Left ventricle myocardium inferior (tissue), 1 donor: Measurements from ENCODE around the gene ZNF165. TPM values are rescaled to one million over a fixed set of nuclear protein-coding genes. Genes with fewer than 3 reads are reported as not detected.
"Not testable (repeated sequence)": the region's sequence is repeated elsewhere in the genome, so short reads cannot be mapped to it uniquely, and the experiment has no call there.

Experiments used
- DNase-seq: peaks from one replicate; pipeline ENCODE4 v3.0.0-alpha.2; 2020
- H3K27ac ChIP-seq: fragments of 200-600 bp; replicated peaks from 2 replicates; pipeline ENCODE4 v1.8.0; 2021
- H3K27me3 ChIP-seq: fragments of 200-600 bp; 2 replicates; pipeline ENCODE4 v1.8.0; 2021; ENCODE audit warnings: low read depth
- H3K36me3 ChIP-seq: fragments of 200-600 bp; 2 replicates; pipeline ENCODE4 v1.8.0; 2021
- H3K4me1 ChIP-seq: fragments of 200-600 bp; 2 replicates; pipeline ENCODE4 v1.8.0; 2021
- H3K4me3 ChIP-seq: fragments of 200-600 bp; 2 replicates; pipeline ENCODE4 v1.8.0; 2021; ENCODE audit warnings: mild to moderate bottlenecking, moderate library complexity
- H3K9me3 ChIP-seq: fragments of 200-600 bp; replicated peaks from 2 replicates; pipeline ENCODE4 v1.8.0; 2021
- intact Hi-C: fragments of 100-400 bp; cut with micrococcal nuclease; formaldehyde crosslinking; loops from one replicate; pipeline ENCODE4 v1.11.0; 2022
- total RNA-seq: library from RNA; stranded (reverse); fragmentation: NEBNext Ultra II Directional; extraction: Animal tissue kit (Norgen Biotek cat#: 25700); gene quantifications from one replicate; pipeline ENCODE4 v1.2.1, GENCODE V29; 2021
- TF ChIP-seq, protein P1 (sequence below): fragments of 200-600 bp; IDR thresholded peaks from 2 replicates; pipeline ENCODE4 v1.8.0; 2021; ENCODE audit warnings: antibody characterized with exemption, mild to moderate bottlenecking, borderline replicate concordance
- donor health status: DM: no; HTN: yes; CAD: no; lungs with severe emphysema.

Gene ZNF165
- total RNA-seq, 1 donor from 2014 or later, result 0.55 TPM

DNA sequence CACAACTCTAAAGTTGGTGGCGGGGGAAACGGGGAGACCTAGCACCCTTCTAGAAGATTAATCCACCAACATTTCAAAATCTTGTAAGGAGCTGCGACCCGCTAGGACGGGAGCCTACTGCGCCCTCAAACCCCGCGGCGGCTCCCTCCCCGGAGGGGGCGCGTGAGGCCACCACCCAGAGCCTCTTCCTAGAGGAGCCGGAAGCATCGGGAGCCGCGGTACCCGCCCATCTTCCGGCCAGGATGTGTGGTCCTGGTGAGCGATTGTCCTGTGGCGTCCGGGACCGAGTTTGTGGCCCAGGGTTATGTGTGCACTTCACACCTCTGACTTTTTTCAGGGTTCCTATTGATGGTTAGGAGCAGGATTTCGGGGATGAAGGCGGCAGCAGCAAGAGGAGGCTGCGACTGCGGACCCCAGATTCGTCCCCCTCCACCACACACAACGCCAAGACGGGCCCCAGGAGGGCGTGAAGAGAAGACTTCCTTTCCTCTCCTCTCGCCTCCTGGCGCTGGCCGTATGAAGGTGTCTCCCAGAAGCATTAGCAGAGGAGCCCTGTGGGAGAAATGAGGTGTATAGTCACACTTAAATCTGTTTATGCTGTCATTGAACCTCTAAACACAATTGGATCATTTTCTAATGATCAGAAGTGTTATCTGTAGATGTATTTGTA is 10.7 kb downstream of the ZNF165 start:
- Histone ChIP-seq H3K4me3 (peak overlapping the region; percentile 60), H3K9me3 (peaks cover 20% of the 10 kb centered on the region), H3K27ac (no peak overlapping the region), H3K36me3 (peaks cover 30% of the 10 kb centered on the region), H3K4me1 (peaks cover 9% of the 10 kb centered on the region), H3K27me3 (peaks cover 6% of the 10 kb centered on the region)
- TF ChIP-seq, protein P1, sequence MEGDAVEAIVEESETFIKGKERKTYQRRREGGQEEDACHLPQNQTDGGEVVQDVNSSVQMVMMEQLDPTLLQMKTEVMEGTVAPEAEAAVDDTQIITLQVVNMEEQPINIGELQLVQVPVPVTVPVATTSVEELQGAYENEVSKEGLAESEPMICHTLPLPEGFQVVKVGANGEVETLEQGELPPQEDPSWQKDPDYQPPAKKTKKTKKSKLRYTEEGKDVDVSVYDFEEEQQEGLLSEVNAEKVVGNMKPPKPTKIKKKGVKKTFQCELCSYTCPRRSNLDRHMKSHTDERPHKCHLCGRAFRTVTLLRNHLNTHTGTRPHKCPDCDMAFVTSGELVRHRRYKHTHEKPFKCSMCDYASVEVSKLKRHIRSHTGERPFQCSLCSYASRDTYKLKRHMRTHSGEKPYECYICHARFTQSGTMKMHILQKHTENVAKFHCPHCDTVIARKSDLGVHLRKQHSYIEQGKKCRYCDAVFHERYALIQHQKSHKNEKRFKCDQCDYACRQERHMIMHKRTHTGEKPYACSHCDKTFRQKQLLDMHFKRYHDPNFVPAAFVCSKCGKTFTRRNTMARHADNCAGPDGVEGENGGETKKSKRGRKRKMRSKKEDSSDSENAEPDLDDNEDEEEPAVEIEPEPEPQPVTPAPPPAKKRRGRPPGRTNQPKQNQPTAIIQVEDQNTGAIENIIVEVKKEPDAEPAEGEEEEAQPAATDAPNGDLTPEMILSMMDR, result no peak
- DNase-seq, result peak; percentile 17
- intact Hi-C loops, result no loop called here

DNA sequence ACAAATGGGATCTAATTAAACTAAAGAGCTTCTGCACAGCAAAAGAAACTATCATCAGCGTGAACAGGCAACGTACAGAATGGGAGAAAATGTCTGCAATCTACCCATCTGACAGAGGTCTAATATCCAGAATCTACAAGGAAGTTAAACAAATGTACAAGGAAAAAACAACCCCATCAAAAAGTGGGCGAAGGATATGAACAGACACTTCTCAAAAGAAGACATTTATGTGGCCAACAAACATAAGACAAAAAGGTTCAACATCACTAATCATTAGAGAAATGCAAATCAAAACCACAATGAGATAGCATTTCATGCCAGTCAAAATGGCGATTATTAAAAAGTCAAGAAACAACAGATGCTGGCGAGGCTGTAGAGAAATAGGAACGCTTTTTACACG is 21.9 kb downstream of the ZNF165 start:
- intact Hi-C loops, DNase-seq, H3K27ac ChIP-seq, H3K9me3 ChIP-seq, H3K36me3 ChIP-seq, H3K4me3 ChIP-seq: not testable (repeated sequence)
- peaks cover 14% of the 10 kb centered on the region for H3K27me3 ChIP-seq
- H3K4me1 ChIP-seq, result peaks cover 11% of the 10 kb centered on the region

DNA sequence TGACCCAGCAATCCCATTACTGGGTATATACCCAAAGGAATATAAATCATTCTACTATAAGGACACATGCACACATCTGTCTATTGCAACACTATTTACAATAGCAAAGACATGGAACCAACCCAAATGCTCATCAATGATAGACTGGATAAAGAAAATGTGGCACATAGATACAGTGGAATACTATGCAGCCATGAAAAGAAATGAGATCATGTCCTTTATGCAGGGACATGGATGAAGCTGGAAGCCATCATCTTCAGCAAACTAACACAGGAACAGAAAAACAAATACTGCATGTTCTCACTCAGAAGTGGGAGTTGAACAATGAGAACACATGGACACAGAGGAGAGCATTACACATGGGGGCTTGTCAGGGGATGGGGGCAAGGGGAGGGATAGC is 22.3 kb downstream of the ZNF165 start:
- H3K9me3 ChIP-seq, H3K27ac ChIP-seq, H3K36me3 ChIP-seq, DNase-seq, intact Hi-C loops, H3K4me3 ChIP-seq: not testable (repeated sequence)
- peaks cover 14% of the 10 kb centered on the region for H3K27me3 ChIP-seq
- peaks cover 11% of the 10 kb centered on the region for H3K4me1 ChIP-seq

DNA sequence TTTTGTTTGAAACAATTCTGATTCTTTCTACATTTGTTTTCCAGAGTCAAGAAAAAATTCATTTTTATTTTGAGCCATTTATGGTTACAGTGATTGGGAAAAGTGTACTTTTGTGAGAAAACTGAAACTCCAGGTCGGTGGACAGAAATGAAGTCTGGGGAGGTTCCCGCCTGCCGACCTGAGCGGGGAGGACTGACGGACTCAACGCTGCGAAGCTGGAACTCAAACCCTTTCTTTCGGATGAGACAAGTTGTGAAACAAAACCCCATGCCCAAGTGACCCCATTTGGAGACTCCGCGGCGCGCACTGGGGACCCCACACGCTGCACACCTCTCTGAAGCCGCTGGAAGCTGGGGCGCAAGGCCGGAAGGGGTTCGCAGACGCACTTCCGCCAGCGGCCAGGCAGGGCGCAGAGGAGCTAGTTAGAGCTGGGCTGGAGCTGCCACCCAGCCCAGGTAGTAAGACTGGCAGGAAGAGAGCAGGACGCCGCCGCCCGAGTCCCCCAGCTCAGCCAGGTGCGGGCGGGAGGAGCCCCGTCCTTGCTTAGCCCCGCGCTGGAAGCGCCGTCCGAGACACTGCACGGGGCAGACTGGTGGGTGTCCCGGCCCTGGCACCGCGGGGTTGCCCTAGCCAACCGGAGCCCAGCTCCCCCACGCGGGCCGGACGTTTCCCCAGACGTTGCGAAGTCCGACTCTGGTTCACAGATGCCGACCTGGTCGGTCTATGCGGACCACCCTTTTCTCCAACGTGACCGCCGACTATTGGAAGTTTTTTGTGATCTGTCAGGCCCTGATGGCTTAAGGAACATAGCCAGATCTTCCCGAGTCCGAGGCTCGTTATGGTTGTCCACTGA is 24.2 kb downstream of the ZNF165 start:
- peak; percentile 79 for DNase-seq
- peak overlapping the region; percentile 87 for H3K4me3 ChIP-seq
- peaks cover 2% of the 10 kb centered on the region for H3K27me3 ChIP-seq
- peak overlapping the region; percentile 79 for H3K27ac ChIP-seq
- H3K9me3 ChIP-seq, result no peaks in the 10 kb centered on the region
- TF ChIP-seq, protein P1, result peak; percentile 79
- no peaks in the 10 kb centered on the region for H3K36me3 ChIP-seq
- H3K4me1 ChIP-seq, result peaks cover 11% of the 10 kb centered on the region
- intact Hi-C loops, result no loop called here

DNA sequence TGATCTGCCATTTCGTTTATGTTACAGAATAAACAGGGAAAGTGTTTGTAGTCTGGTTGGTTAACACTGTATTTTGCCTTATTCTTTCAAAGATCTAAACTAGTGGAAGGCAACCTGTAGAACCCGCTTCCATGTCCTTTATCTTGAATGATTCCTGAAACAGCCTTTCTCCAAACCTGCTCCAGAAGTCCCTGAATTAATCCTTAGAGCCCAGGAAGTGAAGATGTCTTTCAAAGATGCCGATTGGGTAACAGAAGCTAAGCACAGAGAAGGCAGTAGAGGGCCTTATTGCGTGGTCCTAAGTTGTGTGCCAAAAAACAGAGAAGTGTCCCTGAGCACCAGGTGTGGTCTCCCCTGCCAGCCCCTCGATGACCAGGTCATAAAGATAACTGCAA is 24.9 kb downstream of the ZNF165 start:
- peak overlapping the region; percentile 79 for H3K27ac ChIP-seq

DNA sequence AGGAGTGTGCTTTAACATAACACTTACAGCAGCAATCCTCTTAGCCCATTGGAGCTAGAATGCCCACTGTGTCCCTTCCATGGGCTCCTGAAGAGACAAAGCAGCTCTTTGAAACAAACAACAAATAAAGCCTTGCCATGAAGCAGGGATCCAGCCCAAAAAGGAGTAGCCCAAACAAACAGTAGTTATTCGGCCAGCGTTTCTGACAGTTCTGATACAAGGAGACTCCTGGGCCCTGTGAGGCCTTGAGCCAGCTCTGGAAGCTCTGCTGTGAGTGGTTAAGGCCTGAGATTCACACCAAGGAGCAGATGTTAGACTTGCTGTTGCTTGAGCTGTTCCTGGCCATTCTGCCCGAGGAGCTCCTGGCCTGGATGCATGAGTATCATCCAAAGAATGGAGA is 27.1 kb downstream of the ZNF165 start:
- H3K4me1 ChIP-seq, result peaks cover 11% of the 10 kb centered on the region
- intact Hi-C loops, result no loop called here
- no peaks in the 10 kb centered on the region for H3K27me3 ChIP-seq
- H3K36me3 ChIP-seq, result no peaks in the 10 kb centered on the region
- no peaks in the 10 kb centered on the region for H3K9me3 ChIP-seq
- H3K4me3 ChIP-seq, result no peak overlapping the region
- H3K27ac ChIP-seq, result no peak overlapping the region
- no peak for DNase-seq
- TF ChIP-seq, protein P1, result no peak

More for the DNA sequence above, 24.9 kb downstream of the ZNF165 start:
- Histone ChIP-seq H3K4me1 (peaks cover 11% of the 10 kb centered on the region), H3K27me3 (no peaks in the 10 kb centered on the region), H3K9me3 (no peaks in the 10 kb centered on the region), H3K36me3 (no peaks in the 10 kb centered on the region), H3K4me3 (peak overlapping the region; percentile 87)
- no peak for DNase-seq
- TF ChIP-seq, protein P1, result no peak
- intact Hi-C loops, result no loop called here
